Mucosa of descending colon (tissue), 3 donors: ENCODE results near the gene ZSWIM8. TPM values are rescaled to one million over a fixed set of nuclear protein-coding genes. Genes with fewer than 3 reads are reported as not detected.
A peak's percentile ranks its signal among the peaks of the same experiment; 100 is the strongest.
"Not testable (repeated sequence)": the region's sequence is repeated elsewhere in the genome, so short reads cannot be mapped to it uniquely, and the experiment has no call there.

Experiments
- ATAC-seq: fragments of 200-7000 bp; cut with Tn5 transposase; one replicate; pipeline ENCODE4 v1.9.1; 2020; ENCODE audit warnings: mild to moderate bottlenecking, moderate library complexity
- DNase-seq, 3 donors: peaks; one replicate each; pipeline ENCODE4 v3.0.0-alpha.2; 2020
- H3K36me3 ChIP-seq: fragments of 200-600 bp; one replicate; pipeline ENCODE4 v1.8.0; 2021; ENCODE audit warnings: low read depth, mild to moderate bottlenecking
- H3K4me1 ChIP-seq: fragments of 200-600 bp; one replicate; pipeline ENCODE4 v1.8.0; 2021; ENCODE audit warnings: low read depth, mild to moderate bottlenecking
- H3K4me3 ChIP-seq: fragments of 200-600 bp; one replicate; pipeline ENCODE4 v1.8.0; 2021; ENCODE audit warnings: mild to moderate bottlenecking
- H3K9me3 ChIP-seq: fragments of 200-600 bp; one replicate; pipeline ENCODE4 v1.8.0; 2021; ENCODE audit warnings: mild to moderate bottlenecking
- CTCF ChIP-seq: fragments of 200-600 bp; IDR thresholded peaks from one replicate; pipeline ENCODE4 v1.8.0; 2022; ENCODE audit warnings: antibody characterized with exemption, mild to moderate bottlenecking
- intact Hi-C, 2 donors: fragments of 100-400 bp; cut with DNase I in 1 of 2; cut with micrococcal nuclease in 1 of 2; formaldehyde crosslinking; loops; one replicate each; pipeline versions ENCODE4 v1.11.0 to v1.11.1; 2022; cut with DNase I, micrococcal nuclease
- long read RNA-seq, 2 donors: library from polyadenylated mRNA; unstranded; transcript quantifications; one replicate each; pipeline ENCODE4 v2.0.0, GENCODE V29; 2019 to 2021
- total RNA-seq, 3 donors: library from RNA; stranded (reverse); fragmentation: NEBNext Ultra II Directional in 2 of 3; extraction: Animal tissue kit (Norgen Biotek cat#: 25700) in 2 of 3; gene quantifications; one replicate each; pipeline versions ENCODE4 v1.2.1 to v1.2.4, GENCODE V29; 2021 to 2023
- donor health status: DM: no; HTN: no; CAD: no; lungs with moderate emphysema.
- donor health status: DM: no; HTN: no; CAD: no.
- donor health status: DM: no; HTN: yes; CAD: no.

The ZSWIM8 gene
- total RNA-seq = 100 to 1,000 TPM in 1 of 3 donors, 10 to 100 TPM in 2; 72.5 to 119 (median 90.1) TPM
- long read RNA-seq, donor 1, full-length matches to known transcripts = 5 of 51 reads
- long read RNA-seq, donor 1, partial matches to known transcripts = 30 of 51 reads
- long read RNA-seq, donor 1, other reads (novel, unspliced or antisense) = 16 of 51 reads
- long read RNA-seq, donor 2, partial matches to known transcripts = 3 of 3 reads
- long read RNA-seq, donor 2, other reads (novel, unspliced or antisense) = 0 of 3 reads

- peak; percentile 89 to 92 (median 91) for DNase-seq
- peak within 1 kb of the TSS; percentile 78 for H3K4me3 ChIP-seq
- H3K4me1 ChIP-seq = peaks cover 40% of the 10 kb centered on the region
- ATAC-seq = peak; percentile 87
- H3K36me3 ChIP-seq = peaks cover 7% of the 10 kb centered on the region
- intact Hi-C loops = no loop called here
- H3K9me3 ChIP-seq = no peaks in the 10 kb centered on the region
- TF ChIP-seq CTCF = no peak
Observed at GRCh38 chr10:73785211-73785720, at the start of gene ZSWIM8. Gene ZSWIM8, plus strand, starts transcription at chr10:73785606. Its CDS starts 273 bp downstream, at chr10:73785879.

- H3K9me3 ChIP-seq, DNase-seq, H3K4me3 ChIP-seq, ATAC-seq, H3K36me3 ChIP-seq, intact Hi-C loops: not testable (repeated sequence)
- H3K4me1 ChIP-seq = peaks cover 13% of the 10 kb centered on the region
Observed at GRCh38 chr10:73740501-73741254, 44.7 kb upstream of the ZSWIM8 start.

GRCh38 chr10:73742454-73742734 is 43.0 kb upstream of the ZSWIM8 start:
- no peak for ATAC-seq
- Histone ChIP-seq H3K4me3 (no peak overlapping the region), H3K9me3 (no peaks in the 10 kb centered on the region), H3K36me3 (no peaks in the 10 kb centered on the region), H3K4me1 (peaks cover 20% of the 10 kb centered on the region)
- no peak for TF ChIP-seq CTCF
- intact Hi-C loops = no loop called here
- no peak for DNase-seq

- no peak for TF ChIP-seq CTCF
- Histone ChIP-seq H3K36me3 (no peaks in the 10 kb centered on the region), H3K9me3 (no peaks in the 10 kb centered on the region), H3K4me3 (peak overlapping the region; percentile 65), H3K4me1 (peaks cover 20% of the 10 kb centered on the region)
- DNase-seq (no peak), ATAC-seq (no peak)
- intact Hi-C loops = no loop called here
Observed at GRCh38 chr10:73743327-73743904, 42.0 kb upstream of the ZSWIM8 start.

- Histone ChIP-seq H3K36me3 (no peaks in the 10 kb centered on the region), H3K4me3 (peak within 1 kb of the TSS; percentile 65), H3K9me3 (no peaks in the 10 kb centered on the region), H3K4me1 (peaks cover 26% of the 10 kb centered on the region)
- ATAC-seq (peak; percentile 98), DNase-seq (peak; percentile 97 to 98 (median 97))
- TF ChIP-seq CTCF = no peak
- intact Hi-C loops = no loop called here
Observed at GRCh38 chr10:73743905-73744663, 41.3 kb upstream of the ZSWIM8 start, which contains the start of gene SEC24C. Gene SEC24C, plus strand, starts transcription at chr10:73744372. Its CDS starts 2,461 bp downstream, at chr10:73746833.
